ENCODE data around the gene CHADL.

GRCh38 chr22:41262250-41262765 lies 21.6 kb upstream of the CHADL start:
- TF ChIP-seq CTCF (conservative IDR thresholded peaks at IDR 0.05; ENCODE audit: low read depth, low read length) (no peak), POLR2A (IDR thresholded peaks at IDR 0.05; ENCODE audit: low read depth, low read length) (no peak), RAD21 (IDR thresholded peaks at IDR 0.05; ENCODE audit: low read length) (no peak), RFX5 (IDR thresholded peaks at IDR 0.05; ENCODE audit: low read depth, low read length) (no peak), BHLHE40 (IDR thresholded peaks at IDR 0.05; ENCODE audit: low read depth, low read length) (no peak), MAFK (IDR thresholded peaks at IDR 0.05; ENCODE audit: low read depth, low read length) (no peak), CEBPB (IDR thresholded peaks at IDR 0.05; ENCODE audit: low read depth, low read length) (no peak), USF2 (IDR thresholded peaks at IDR 0.05; ENCODE audit: low read depth, low read length) (no peak)

Data from IMR-90 (cell line).